BLaER1 (cell line): ENCODE results near the gene GRIK2.

Experiments used
- H3K27ac ChIP-seq: shearing (Covaris generic); formaldehyde crosslinking; 2 replicates; pipeline ENCODE4 v1.8.1; 2022
- H3K27me3 ChIP-seq: shearing (Covaris generic); formaldehyde crosslinking; 2 replicates; pipeline ENCODE4 v1.8.1; 2022
- H3K36me3 ChIP-seq: shearing (Covaris generic); formaldehyde crosslinking; 2 replicates; pipeline ENCODE4 v1.8.1; 2022
- H3K4me1 ChIP-seq: shearing (Covaris generic); formaldehyde crosslinking; 2 replicates; pipeline ENCODE4 v1.8.1; 2022
- H3K4me2 ChIP-seq: shearing (Covaris generic); formaldehyde crosslinking; 2 replicates; pipeline ENCODE4 v1.8.1; 2022
- H3K4me3 ChIP-seq: shearing (Covaris generic); formaldehyde crosslinking; 2 replicates; pipeline ENCODE4 v1.8.1; 2022
- H3K9ac ChIP-seq: shearing (Covaris generic); formaldehyde crosslinking; 2 replicates; pipeline ENCODE4 v1.8.1; 2022
- H3K9me3 ChIP-seq: shearing (Covaris generic); formaldehyde crosslinking; 2 replicates; pipeline ENCODE4 v1.8.1; 2022
- H4K20me1 ChIP-seq: shearing (Covaris generic); formaldehyde crosslinking; 2 replicates; pipeline ENCODE4 v1.8.1; 2022
- Cebpa-rat ChIP-seq: shearing (Covaris generic); IDR thresholded peaks from 2 replicates; pipeline ENCODE4 v1.8.1; 2022

Gene GRIK2

DNA sequence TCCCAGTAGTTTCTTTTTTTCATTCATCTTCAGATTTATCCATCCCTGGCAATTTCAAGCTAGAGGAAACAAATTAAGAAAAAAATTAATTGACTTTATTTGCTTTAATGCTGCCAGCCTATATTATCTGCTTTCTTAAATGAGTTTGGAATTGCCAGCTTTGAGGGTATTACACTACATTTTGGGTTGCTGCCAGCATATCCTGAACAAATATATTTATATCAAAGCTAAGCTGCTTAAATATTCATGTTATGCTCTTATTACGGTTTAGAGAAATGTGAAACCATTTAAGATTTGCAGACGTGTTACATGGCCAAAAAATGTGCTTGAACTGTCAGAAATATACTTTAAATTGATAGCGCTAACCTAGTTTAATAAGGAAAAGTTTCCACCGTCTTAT, 59.7 kb downstream of the GRIK2 start:
- no peak overlapping the region for H3K9ac ChIP-seq
- TF ChIP-seq Cebpa-rat = no peak
- H3K4me1 ChIP-seq = no peaks in the 10 kb centered on the region
- no peaks in the 10 kb centered on the region for H3K27me3 ChIP-seq
- H3K4me3 ChIP-seq = no peak overlapping the region
- no peaks in the 10 kb centered on the region for H3K9me3 ChIP-seq
- H3K27ac ChIP-seq = no peak overlapping the region
- H4K20me1 ChIP-seq = no peaks in the 10 kb centered on the region
- no peaks in the 10 kb centered on the region for H3K36me3 ChIP-seq
- H3K4me2 ChIP-seq = no peak overlapping the region

DNA sequence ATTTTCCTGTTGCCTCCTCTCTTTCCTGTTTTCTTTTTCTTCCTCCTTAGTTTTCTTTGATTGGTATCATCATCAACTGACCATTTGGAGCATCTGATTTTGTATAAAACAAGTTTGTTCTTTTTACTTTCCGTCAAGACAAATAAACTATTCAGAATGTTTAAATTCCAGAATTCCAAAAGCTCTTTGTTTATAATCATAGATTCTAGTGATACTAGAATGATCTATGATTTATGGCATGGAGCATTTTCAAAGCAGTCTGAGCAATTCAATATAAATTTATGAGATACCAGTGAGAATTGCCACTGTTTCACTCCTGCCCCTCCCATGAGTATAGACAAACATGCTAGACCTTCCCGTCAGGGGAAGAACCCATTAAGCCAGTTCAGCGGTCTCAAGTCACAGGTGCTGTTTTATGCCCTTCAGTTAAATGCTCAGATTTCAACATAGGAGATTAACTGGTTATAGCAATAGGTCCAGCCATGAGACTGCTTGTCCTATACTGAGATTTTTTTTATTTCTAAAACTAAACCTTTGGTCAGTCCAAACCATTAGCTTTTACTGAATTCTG, 60.7 kb downstream of the GRIK2 start:
- Histone ChIP-seq H3K9me3 (no peaks in the 10 kb centered on the region), H3K9ac (no peak overlapping the region), H3K4me3 (no peak overlapping the region), H3K27me3 (no peaks in the 10 kb centered on the region), H3K4me2 (no peak overlapping the region), H3K36me3 (no peaks in the 10 kb centered on the region), H3K4me1 (no peaks in the 10 kb centered on the region), H4K20me1 (no peaks in the 10 kb centered on the region), H3K27ac (no peak overlapping the region)
- no peak for TF ChIP-seq Cebpa-rat

DNA sequence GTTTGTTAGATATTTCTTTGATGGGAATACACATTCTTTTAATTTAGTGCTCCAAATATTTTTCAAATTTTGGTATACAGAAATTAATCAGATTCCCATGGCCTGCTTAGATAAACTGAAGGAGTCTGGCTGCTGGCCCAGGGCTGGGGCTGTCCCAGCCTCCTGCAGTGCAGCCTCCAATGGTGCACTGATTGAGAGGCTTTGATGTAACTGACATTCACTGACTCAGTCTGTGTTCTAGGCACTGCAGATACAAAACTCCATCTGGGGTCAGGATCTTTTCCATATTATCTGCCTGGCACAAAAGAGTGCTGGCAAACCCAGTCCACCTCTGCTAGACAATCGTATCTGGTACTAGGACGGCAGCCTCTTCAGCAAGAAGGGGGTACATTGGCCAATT, 64.8 kb downstream of the GRIK2 start:
- no peaks in the 10 kb centered on the region for H3K4me1 ChIP-seq
- H3K36me3 ChIP-seq = no peaks in the 10 kb centered on the region
- H3K9me3 ChIP-seq = no peaks in the 10 kb centered on the region
- no peak overlapping the region for H3K9ac ChIP-seq
- no peak overlapping the region for H3K4me2 ChIP-seq
- no peak overlapping the region for H3K4me3 ChIP-seq
- H3K27me3 ChIP-seq = no peaks in the 10 kb centered on the region
- no peak for TF ChIP-seq Cebpa-rat
- no peaks in the 10 kb centered on the region for H4K20me1 ChIP-seq
- no peak overlapping the region for H3K27ac ChIP-seq

DNA sequence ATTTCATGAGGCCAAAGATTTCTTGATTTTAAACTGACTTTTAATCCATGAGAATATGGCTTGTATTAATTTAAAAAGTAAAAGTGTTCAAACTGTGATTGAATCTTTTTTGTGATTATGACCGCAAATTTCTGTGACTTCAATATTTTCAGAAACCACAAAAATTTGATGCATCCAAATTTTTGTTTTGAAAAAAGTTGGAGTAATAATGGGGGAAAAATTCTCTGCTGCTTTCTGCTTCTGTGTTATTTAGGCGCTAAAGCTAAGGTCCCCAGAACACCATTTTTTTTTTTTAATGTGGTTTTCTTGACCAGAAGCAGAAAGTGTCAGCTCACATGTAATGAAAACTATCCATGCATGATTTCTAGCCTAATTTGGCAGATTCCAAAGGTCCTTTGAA, 65.3 kb downstream of the GRIK2 start:
- Histone ChIP-seq H3K36me3 (no peaks in the 10 kb centered on the region), H3K9ac (no peak overlapping the region), H3K27me3 (no peaks in the 10 kb centered on the region), H3K27ac (no peak overlapping the region), H4K20me1 (no peaks in the 10 kb centered on the region), H3K4me2 (no peak overlapping the region), H3K4me3 (no peak overlapping the region), H3K4me1 (no peaks in the 10 kb centered on the region), H3K9me3 (no peaks in the 10 kb centered on the region)
- no peak for TF ChIP-seq Cebpa-rat

DNA sequence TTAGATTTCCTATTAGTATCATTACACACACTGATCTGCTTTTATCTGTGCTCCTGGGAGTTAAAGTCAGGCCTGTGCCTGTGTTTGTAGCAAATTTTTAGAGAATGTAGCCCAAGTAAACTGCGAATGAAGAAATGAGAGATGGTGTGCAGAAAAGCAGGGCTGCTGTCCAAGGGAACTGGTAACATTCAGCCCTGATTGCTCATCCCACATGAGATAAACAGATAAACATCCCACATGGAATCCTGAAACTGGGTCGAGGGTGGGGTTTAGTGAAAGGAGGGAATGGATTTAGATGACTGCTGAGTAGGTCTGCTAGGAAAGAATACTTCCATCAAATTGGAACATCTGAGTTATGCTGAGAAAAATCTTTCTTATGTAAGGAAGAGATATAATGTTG, 69.1 kb downstream of the GRIK2 start:
- Histone ChIP-seq H4K20me1 (no peaks in the 10 kb centered on the region), H3K4me2 (no peak overlapping the region), H3K4me3 (no peak overlapping the region), H3K4me1 (no peaks in the 10 kb centered on the region), H3K27me3 (no peaks in the 10 kb centered on the region), H3K27ac (no peak overlapping the region), H3K9ac (no peak overlapping the region), H3K9me3 (no peaks in the 10 kb centered on the region), H3K36me3 (no peaks in the 10 kb centered on the region)
- TF ChIP-seq Cebpa-rat = no peak

DNA sequence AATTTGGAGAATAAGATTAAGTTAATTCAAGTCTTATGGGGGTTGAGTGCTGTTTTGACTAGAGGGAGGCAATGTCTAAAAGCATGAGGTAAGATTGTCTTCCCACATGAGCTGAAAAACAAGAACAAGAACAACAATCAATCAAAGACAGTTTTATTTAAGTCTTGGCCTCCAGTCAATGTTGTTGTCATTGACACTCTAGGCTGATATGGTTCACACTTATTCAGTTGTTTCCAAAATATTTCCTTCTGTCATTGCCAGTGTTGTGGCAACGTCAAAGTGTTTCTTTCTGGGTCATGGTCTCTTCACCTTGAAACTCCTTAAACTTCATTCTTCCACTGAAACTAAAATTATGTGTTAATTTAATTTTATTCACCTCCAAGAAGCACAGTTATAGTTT, 72.4 kb downstream of the GRIK2 start:
- H3K9ac ChIP-seq = no peak overlapping the region
- H3K9me3 ChIP-seq = no peaks in the 10 kb centered on the region
- TF ChIP-seq Cebpa-rat = no peak
- no peaks in the 10 kb centered on the region for H3K27me3 ChIP-seq
- H3K4me1 ChIP-seq = no peaks in the 10 kb centered on the region
- H3K36me3 ChIP-seq = no peaks in the 10 kb centered on the region
- no peaks in the 10 kb centered on the region for H4K20me1 ChIP-seq
- no peak overlapping the region for H3K4me2 ChIP-seq
- no peak overlapping the region for H3K4me3 ChIP-seq
- H3K27ac ChIP-seq = no peak overlapping the region

DNA sequence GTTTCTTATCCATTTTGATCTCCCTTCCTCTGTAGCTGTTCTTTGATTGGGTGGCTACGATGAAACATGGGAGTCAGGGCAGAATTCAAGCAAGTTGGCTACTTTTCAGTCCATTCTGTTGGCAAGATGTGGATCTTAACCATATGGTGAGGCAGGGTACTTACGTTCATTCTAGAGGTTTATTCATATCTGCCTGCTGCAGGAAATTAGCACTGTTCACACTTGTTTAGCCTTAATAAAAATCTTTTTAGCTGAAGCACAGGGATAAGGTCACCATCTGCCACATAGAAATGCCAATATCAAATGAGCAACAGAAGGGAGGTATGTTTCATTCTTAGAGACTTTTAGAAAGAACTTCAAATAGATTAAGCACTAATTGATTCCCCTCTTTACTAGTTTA, 83.9 kb downstream of the GRIK2 start:
- TF ChIP-seq Cebpa-rat = no peak

DNA sequence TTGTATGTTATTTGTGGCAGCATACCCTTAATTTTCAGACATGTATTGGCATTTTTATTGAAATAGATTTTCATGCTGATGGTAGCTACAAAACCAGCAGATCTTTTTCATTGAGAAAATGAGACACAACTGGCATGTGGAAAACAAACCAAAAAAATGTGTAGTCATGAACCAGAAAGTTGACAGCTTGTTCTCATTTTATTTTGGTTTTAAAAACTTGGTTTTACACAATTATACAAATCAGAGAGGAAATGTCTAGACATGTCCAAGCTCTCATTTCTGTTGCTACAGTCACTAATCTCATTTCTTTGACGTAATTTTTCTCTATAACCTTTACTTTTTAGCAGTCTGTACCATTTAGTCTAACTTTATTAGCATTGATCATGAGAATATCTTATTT, 85.4 kb downstream of the GRIK2 start:
- Histone ChIP-seq H3K27me3 (no peaks in the 10 kb centered on the region), H3K9ac (no peak overlapping the region), H3K27ac (no peak overlapping the region), H3K4me2 (no peak overlapping the region), H4K20me1 (no peaks in the 10 kb centered on the region), H3K36me3 (no peaks in the 10 kb centered on the region), H3K4me3 (no peak overlapping the region), H3K9me3 (no peaks in the 10 kb centered on the region), H3K4me1 (no peaks in the 10 kb centered on the region)
- no peak for TF ChIP-seq Cebpa-rat

More for the DNA sequence above, 83.9 kb downstream of the GRIK2 start:
- Histone ChIP-seq H3K27me3 (no peaks in the 10 kb centered on the region), H3K36me3 (no peaks in the 10 kb centered on the region), H3K4me2 (no peak overlapping the region), H3K27ac (no peak overlapping the region), H3K4me3 (no peak overlapping the region), H4K20me1 (no peaks in the 10 kb centered on the region), H3K9me3 (no peaks in the 10 kb centered on the region), H3K4me1 (no peaks in the 10 kb centered on the region), H3K9ac (no peak overlapping the region)

DNA sequence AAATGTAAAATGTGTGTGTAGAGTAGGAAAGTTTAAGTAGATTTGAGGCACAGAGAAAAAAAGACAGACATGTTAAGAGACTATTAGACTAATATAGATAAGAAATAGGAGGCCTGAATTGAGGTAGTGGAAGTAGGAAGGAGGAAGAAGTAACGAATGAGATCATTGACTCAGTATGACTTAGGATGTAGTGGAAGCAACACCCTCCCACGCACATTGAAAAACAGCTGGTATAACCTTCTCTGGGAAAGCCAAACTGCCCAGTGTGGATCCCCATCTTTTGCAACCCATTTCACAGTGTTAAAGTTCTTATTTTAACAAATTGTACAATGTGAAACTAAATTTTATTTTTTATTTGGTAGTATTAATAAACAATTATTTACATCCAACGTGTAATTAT, 89.1 kb downstream of the GRIK2 start:
- Histone ChIP-seq H3K27me3 (no peaks in the 10 kb centered on the region), H3K9ac (no peak overlapping the region), H3K9me3 (no peaks in the 10 kb centered on the region), H3K27ac (no peak overlapping the region), H3K4me1 (no peaks in the 10 kb centered on the region), H3K36me3 (no peaks in the 10 kb centered on the region), H3K4me3 (no peak overlapping the region), H4K20me1 (no peaks in the 10 kb centered on the region), H3K4me2 (no peak overlapping the region)
- no peak for TF ChIP-seq Cebpa-rat

DNA sequence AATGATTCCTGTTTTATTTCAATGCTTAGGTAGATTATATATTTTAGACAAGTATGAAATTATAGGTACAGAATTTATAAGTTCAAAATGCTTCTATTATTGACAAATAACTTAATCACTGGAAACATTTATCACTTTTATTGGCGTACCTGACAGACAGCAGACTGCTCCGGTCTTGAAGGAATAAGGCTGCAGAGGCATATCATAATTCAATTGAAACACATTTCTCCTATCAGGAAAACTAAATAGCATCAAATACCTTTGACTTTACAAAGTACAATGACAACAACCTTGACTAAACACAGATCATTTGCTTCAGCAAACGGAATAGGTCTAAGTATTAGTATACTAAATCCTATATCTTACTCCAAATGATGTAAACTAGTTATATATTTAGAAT, 91.3 kb downstream of the GRIK2 start:
- H3K4me1 ChIP-seq = no peaks in the 10 kb centered on the region
- no peak overlapping the region for H3K4me2 ChIP-seq
- no peak overlapping the region for H3K27ac ChIP-seq
- no peaks in the 10 kb centered on the region for H3K27me3 ChIP-seq
- TF ChIP-seq Cebpa-rat = no peak
- no peaks in the 10 kb centered on the region for H3K36me3 ChIP-seq
- no peak overlapping the region for H3K4me3 ChIP-seq
- no peak overlapping the region for H3K9ac ChIP-seq
- no peaks in the 10 kb centered on the region for H4K20me1 ChIP-seq
- H3K9me3 ChIP-seq = no peaks in the 10 kb centered on the region

DNA sequence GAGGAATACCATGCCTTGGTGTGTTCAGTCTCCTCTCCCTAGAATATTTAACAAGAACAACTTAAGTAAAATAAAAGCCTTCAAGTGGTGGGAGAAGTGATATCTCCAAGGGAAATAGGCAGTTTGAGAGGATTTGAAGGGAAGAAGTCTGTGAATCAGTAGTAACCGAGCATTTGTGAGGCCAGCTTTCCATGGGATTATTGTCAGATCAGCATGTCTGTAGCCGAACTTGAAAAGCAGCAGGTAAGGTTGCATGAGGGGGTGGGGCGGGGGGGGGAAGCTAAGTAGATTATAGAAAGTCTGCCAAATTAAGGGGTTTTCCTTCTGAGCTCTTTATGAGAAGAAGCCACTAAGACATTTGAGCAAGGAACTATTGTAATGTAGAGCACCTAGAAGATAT, 92.6 kb downstream of the GRIK2 start:
- H3K4me1 ChIP-seq = no peaks in the 10 kb centered on the region
- no peaks in the 10 kb centered on the region for H3K36me3 ChIP-seq
- H3K9me3 ChIP-seq = no peaks in the 10 kb centered on the region
- no peak overlapping the region for H3K4me3 ChIP-seq
- H3K4me2 ChIP-seq = no peak overlapping the region
- no peak for TF ChIP-seq Cebpa-rat
- H4K20me1 ChIP-seq = no peaks in the 10 kb centered on the region
- H3K9ac ChIP-seq = no peak overlapping the region
- H3K27me3 ChIP-seq = no peaks in the 10 kb centered on the region
- H3K27ac ChIP-seq = no peak overlapping the region
